ENCODE data around the gene CIC. TPM values are rescaled to one million over a fixed set of nuclear protein-coding genes. Genes with fewer than 3 reads are reported as not detected.

The CIC gene
- total and polyA plus RNA-seq, 2 of the 13 experiments (the other 11 are each of a cell fraction or from before 2014, with no cell fraction given) = 5.9 to 8.0 TPM

DNA sequence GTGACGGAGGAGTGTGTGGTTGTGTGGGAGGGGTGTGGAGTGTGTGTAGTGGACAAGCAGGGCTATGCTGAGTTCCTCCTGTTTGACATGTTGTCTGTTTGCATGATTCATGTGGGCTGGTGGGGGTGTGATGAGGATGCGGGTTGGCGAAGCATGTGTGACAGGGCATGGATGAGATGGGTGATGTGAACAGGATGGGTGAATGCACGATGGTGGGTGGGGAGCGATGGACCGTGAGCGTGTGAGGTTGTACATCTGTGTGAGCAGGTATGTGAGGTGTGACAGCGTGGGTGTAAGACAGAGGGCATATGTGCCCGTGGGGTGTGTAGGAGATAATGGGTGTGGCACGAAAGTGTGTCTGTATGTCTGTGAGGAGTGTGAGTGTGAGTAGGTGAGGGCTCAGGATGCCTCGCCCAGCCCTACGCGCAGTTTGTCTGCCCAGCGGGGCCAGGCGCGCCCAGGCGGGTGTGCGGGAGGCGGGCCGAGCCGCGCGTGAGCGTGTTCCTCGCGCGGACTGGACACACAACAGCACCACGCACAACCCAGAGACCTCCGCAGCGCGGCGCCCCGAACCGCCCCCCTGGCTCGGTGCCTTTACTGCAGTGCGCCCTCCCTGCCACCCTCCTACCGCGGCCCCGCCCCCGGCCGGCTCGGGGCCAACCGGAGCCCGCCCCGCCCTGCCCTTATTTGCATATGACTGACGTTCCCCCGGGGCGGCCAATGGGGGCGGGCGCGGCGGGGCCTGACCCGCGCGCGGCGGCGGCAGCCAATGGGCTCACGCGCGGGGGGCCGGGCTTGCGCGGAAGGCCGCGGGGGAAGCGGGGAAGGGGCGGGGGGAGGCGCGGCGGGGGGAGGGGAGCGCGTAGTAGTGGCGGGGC is 14.4 kb downstream of the CIC start (continued):
- no peak for TF ChIP-seq IRX3 (CRISPR knock-in tag; IDR thresholded peaks at IDR 0.05; ENCODE audit: borderline replicate concordance, low read depth)
- 0 out of 2 replicates have a peak, but pooled peaks have one; percentile 27 for TF ChIP-seq ZNF143 (CRISPR knock-in tag; IDR thresholded peaks at IDR 0.05)
- TF ChIP-seq, protein P1, sequence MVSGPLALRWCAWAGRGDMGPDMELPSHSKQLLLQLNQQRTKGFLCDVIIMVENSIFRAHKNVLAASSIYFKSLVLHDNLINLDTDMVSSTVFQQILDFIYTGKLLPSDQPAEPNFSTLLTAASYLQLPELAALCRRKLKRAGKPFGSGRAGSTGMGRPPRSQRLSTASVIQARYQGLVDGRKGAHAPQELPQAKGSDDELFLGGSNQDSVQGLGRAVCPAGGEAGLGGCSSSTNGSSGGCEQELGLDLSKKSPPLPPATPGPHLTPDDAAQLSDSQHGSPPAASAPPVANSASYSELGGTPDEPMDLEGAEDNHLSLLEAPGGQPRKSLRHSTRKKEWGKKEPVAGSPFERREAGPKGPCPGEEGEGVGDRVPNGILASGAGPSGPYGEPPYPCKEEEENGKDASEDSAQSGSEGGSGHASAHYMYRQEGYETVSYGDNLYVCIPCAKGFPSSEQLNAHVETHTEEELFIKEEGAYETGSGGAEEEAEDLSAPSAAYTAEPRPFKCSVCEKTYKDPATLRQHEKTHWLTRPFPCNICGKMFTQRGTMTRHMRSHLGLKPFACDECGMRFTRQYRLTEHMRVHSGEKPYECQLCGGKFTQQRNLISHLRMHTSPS (CRISPR knock-in tag; IDR thresholded peaks at IDR 0.05; ENCODE audit: low read depth) = no peak
- no peak for TF ChIP-seq ZFP36L2 (CRISPR knock-in tag; IDR thresholded peaks at IDR 0.05)
- no peak for TF ChIP-seq ZEB1 (IDR thresholded peaks at IDR 0.05; ENCODE audit: insufficient replicate concordance, low read depth)
- no peak for TF ChIP-seq KDM6A (CRISPR knock-in tag; IDR thresholded peaks at IDR 0.05; ENCODE audit: low read depth)
- TF ChIP-seq ZFP36 (IDR thresholded peaks at IDR 0.05; ENCODE audit: borderline replicate concordance, low read depth, low read length, partially characterized antibody) = no peak
- TF ChIP-seq, protein P2, sequence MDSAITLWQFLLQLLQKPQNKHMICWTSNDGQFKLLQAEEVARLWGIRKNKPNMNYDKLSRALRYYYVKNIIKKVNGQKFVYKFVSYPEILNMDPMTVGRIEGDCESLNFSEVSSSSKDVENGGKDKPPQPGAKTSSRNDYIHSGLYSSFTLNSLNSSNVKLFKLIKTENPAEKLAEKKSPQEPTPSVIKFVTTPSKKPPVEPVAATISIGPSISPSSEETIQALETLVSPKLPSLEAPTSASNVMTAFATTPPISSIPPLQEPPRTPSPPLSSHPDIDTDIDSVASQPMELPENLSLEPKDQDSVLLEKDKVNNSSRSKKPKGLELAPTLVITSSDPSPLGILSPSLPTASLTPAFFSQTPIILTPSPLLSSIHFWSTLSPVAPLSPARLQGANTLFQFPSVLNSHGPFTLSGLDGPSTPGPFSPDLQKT (CRISPR knock-in tag; IDR thresholded peaks at IDR 0.05; ENCODE audit: borderline replicate concordance) = no peak
- TF ChIP-seq, protein P3, sequence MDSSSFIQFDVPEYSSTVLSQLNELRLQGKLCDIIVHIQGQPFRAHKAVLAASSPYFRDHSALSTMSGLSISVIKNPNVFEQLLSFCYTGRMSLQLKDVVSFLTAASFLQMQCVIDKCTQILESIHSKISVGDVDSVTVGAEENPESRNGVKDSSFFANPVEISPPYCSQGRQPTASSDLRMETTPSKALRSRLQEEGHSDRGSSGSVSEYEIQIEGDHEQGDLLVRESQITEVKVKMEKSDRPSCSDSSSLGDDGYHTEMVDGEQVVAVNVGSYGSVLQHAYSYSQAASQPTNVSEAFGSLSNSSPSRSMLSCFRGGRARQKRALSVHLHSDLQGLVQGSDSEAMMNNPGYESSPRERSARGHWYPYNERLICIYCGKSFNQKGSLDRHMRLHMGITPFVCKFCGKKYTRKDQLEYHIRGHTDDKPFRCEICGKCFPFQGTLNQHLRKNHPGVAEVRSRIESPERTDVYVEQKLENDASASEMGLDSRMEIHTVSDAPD (CRISPR knock-in tag; IDR thresholded peaks at IDR 0.05) = no peak
- no peak for TF ChIP-seq ZNF484 (CRISPR knock-in tag; IDR thresholded peaks at IDR 0.05; ENCODE audit: borderline replicate concordance, low read depth)
- TF ChIP-seq NFAT5 (CRISPR knock-in tag; IDR thresholded peaks at IDR 0.05) = no peak
- TF ChIP-seq ZNF674 (CRISPR knock-in tag; IDR thresholded peaks at IDR 0.05; ENCODE audit: low read depth) = no peak
- no peak for TF ChIP-seq RNF2 (conservative IDR thresholded peaks at IDR 0.05; ENCODE audit: low read depth)
- TF ChIP-seq KLF15 (CRISPR knock-in tag; IDR thresholded peaks at IDR 0.05; ENCODE audit: borderline replicate concordance) = no peak
- TF ChIP-seq, protein P4, sequence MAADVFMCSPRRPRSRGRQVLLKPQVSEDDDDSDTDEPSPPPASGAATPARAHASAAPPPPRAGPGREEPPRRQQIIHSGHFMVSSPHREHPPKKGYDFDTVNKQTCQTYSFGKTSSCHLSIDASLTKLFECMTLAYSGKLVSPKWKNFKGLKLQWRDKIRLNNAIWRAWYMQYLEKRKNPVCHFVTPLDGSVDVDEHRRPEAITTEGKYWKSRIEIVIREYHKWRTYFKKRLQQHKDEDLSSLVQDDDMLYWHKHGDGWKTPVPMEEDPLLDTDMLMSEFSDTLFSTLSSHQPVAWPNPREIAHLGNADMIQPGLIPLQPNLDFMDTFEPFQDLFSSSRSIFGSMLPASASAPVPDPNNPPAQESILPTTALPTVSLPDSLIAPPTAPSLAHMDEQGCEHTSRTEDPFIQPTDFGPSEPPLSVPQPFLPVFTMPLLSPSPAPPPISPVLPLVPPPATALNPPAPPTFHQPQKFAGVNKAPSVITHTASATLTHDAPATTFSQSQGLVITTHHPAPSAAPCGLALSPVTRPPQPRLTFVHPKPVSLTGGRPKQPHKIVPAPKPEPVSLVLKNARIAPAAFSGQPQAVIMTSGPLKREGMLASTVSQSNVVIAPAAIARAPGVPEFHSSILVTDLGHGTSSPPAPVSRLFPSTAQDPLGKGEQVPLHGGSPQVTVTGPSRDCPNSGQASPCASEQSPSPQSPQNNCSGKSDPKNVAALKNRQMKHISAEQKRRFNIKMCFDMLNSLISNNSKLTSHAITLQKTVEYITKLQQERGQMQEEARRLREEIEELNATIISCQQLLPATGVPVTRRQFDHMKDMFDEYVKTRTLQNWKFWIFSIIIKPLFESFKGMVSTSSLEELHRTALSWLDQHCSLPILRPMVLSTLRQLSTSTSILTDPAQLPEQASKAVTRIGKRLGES (CRISPR knock-in tag; IDR thresholded peaks at IDR 0.05; ENCODE audit: borderline replicate concordance) = no peak
- no peak for TF ChIP-seq RFXANK (CRISPR knock-in tag; IDR thresholded peaks at IDR 0.05)
